ENCODE results near the gene SH3RF3.

Gene SH3RF3

GRCh38 chr2:109185338-109185737, 56.3 kb downstream of the SH3RF3 start:
- no peak for DNase-seq

GRCh38 chr2:109185821-109186570, 57.0 kb downstream of the SH3RF3 start:
- DNase-seq, result no peak

- DNase-seq, result no peak
Measured at GRCh38 chr2:109186656-109187250, 57.7 kb downstream of the SH3RF3 start.

- DNase-seq, result no peak
Measured at GRCh38 chr2:109187711-109188495, 58.9 kb downstream of the SH3RF3 start.

GRCh38 chr2:109188496-109188890, 59.5 kb downstream of the SH3RF3 start:
- no peak for DNase-seq

- DNase-seq, result no peak
Measured at GRCh38 chr2:109188898-109189297, 59.9 kb downstream of the SH3RF3 start.

GRCh38 chr2:109189751-109190150, 60.7 kb downstream of the SH3RF3 start:
- DNase-seq, result no peak

- DNase-seq, result no peak
Measured at GRCh38 chr2:109193807-109194619, 65.0 kb downstream of the SH3RF3 start.

- peak; percentile 31 for DNase-seq
Measured at GRCh38 chr2:109194620-109194937, 65.6 kb downstream of the SH3RF3 start.

- DNase-seq, result peak; percentile 51
Measured at GRCh38 chr2:109195193-109196045, 66.4 kb downstream of the SH3RF3 start.

- DNase-seq, result no peak
Measured at GRCh38 chr2:109196081-109196875, 67.3 kb downstream of the SH3RF3 start.

GRCh38 chr2:109197491-109198418, 68.8 kb downstream of the SH3RF3 start:
- DNase-seq, result no peak

GRCh38 chr2:109199790-109200189, 70.8 kb downstream of the SH3RF3 start:
- DNase-seq, result no peak

- no peak for DNase-seq
Measured at GRCh38 chr2:109200616-109201464, 71.8 kb downstream of the SH3RF3 start.

GRCh38 chr2:109201465-109202327, 72.7 kb downstream of the SH3RF3 start:
- no peak for DNase-seq

- DNase-seq, result no peak
Measured at GRCh38 chr2:109202486-109202885, 73.5 kb downstream of the SH3RF3 start.

GRCh38 chr2:109203246-109204011, 74.4 kb downstream of the SH3RF3 start:
- no peak for DNase-seq
